Measurements from ENCODE around the gene CD164L2. TPM values are rescaled to one million over a fixed set of nuclear protein-coding genes. Genes with fewer than 3 reads are reported as not detected.

CD164L2 gene
- total RNA-seq, 4 donors from 2014 or later = not detected

- Histone ChIP-seq H3K9me3 (no peaks in the 10 kb centered on the region), H3K36me3 (no peaks in the 10 kb centered on the region), H3K27ac (no peak overlapping the region), H3K4me3 (no peak overlapping the region), H3K4me1 (peaks cover 3 to 72% (median 13%) of the 10 kb centered on the region in 3 donors), H3K27me3 (no peaks in the 10 kb centered on the region)
- 50 to 90% methylated on average over 2 of the region's 7 CpGs for WGBS, 2 donors (ENCODE audit: low coverage in 1 of 2)
- no peak for ATAC-seq
- no peak for TF ChIP-seq POLR2AphosphoS5 (IDR thresholded peaks at IDR 0.05)
- no peak for TF ChIP-seq POLR2A (IDR thresholded peaks at IDR 0.05)
- TF ChIP-seq CTCF (IDR thresholded peaks at IDR 0.05) = no peak
- TF ChIP-seq EP300 (IDR thresholded peaks at IDR 0.05) = no peak
Measured at GRCh38 chr1:27397749-27398148, 14.6 kb upstream of the CD164L2 start.

GRCh38 chr1:27397110-27397509, 14.0 kb upstream of the CD164L2 start:
- H3K4me3 ChIP-seq = no peak overlapping the region
- WGBS, 2 donors (ENCODE audit: low coverage in 1 of 2) = 42% methylated on average over 2 of the region's 3 CpGs; no CpG with 5 or more reads in 1 of the 2 donors
- peaks cover 0 to 72% (median 9%) of the 10 kb centered on the region in 3 donors for H3K4me1 ChIP-seq
- H3K9me3 ChIP-seq = no peaks in the 10 kb centered on the region
- TF ChIP-seq CTCF (IDR thresholded peaks at IDR 0.05) (no peak), POLR2A (IDR thresholded peaks at IDR 0.05) (no peak), POLR2AphosphoS5 (IDR thresholded peaks at IDR 0.05) (no peak), EP300 (IDR thresholded peaks at IDR 0.05) (no peak)
- H3K27me3 ChIP-seq = no peaks in the 10 kb centered on the region
- H3K27ac ChIP-seq = no peak overlapping the region
- no peaks in the 10 kb centered on the region for H3K36me3 ChIP-seq
- ATAC-seq = no peak

GRCh38 chr1:27395441-27396195, 12.5 kb upstream of the CD164L2 start:
- no peak overlapping the region for H3K27ac ChIP-seq
- ATAC-seq = peak; percentile 23
- peaks cover 0 to 71% (median 18%) of the 10 kb centered on the region in 3 donors for H3K4me1 ChIP-seq
- no peaks in the 10 kb centered on the region for H3K27me3 ChIP-seq
- H3K9me3 ChIP-seq = no peaks in the 10 kb centered on the region
- 17 to 38% methylated on average over 1 to 2 of the region's 10 CpGs for WGBS, 2 donors (ENCODE audit: low coverage in 1 of 2)
- no peak overlapping the region for H3K4me3 ChIP-seq
- no peaks in the 10 kb centered on the region for H3K36me3 ChIP-seq
- TF ChIP-seq CTCF (IDR thresholded peaks at IDR 0.05) = peak; percentile 96 to 98 (median 97)
- no peak for TF ChIP-seq EP300 (IDR thresholded peaks at IDR 0.05)

- H3K4me1 ChIP-seq = peaks cover 0 to 65% (median 15%) of the 10 kb centered on the region in 3 donors
- H3K36me3 ChIP-seq = no peaks in the 10 kb centered on the region
- no peaks in the 10 kb centered on the region for H3K27me3 ChIP-seq
- H3K4me3 ChIP-seq = no peak overlapping the region
- no peaks in the 10 kb centered on the region for H3K9me3 ChIP-seq
- WGBS, 2 donors (ENCODE audit: low coverage in 1 of 2) = 75% methylated on average over 1 of the region's 1 CpG; no CpG with 5 or more reads in 1 of the 2 donors
- no peak for TF ChIP-seq EP300 (IDR thresholded peaks at IDR 0.05)
- no peak for TF ChIP-seq POLR2AphosphoS5 (IDR thresholded peaks at IDR 0.05)
- no peak for TF ChIP-seq CTCF (IDR thresholded peaks at IDR 0.05)
- no peak for TF ChIP-seq POLR2A (IDR thresholded peaks at IDR 0.05)
- H3K27ac ChIP-seq = no peak overlapping the region
- no peak for ATAC-seq
Measured at GRCh38 chr1:27394925-27395324, 11.8 kb upstream of the CD164L2 start.

- Histone ChIP-seq H3K27ac (no peak overlapping the region), H3K4me3 (no peak overlapping the region), H3K9me3 (no peaks in the 10 kb centered on the region), H3K27me3 (no peaks in the 10 kb centered on the region), H3K4me1 (peaks cover 0 to 58% (median 15%) of the 10 kb centered on the region in 3 donors), H3K36me3 (no peaks in the 10 kb centered on the region)
- 92 to 98% methylated on average over 6 to 8 of the region's 9 CpGs for WGBS, 2 donors (ENCODE audit: low coverage in 1 of 2)
- ATAC-seq = no peak
- TF ChIP-seq POLR2A (IDR thresholded peaks at IDR 0.05) (no peak), EP300 (IDR thresholded peaks at IDR 0.05) (no peak), POLR2AphosphoS5 (IDR thresholded peaks at IDR 0.05) (no peak), CTCF (IDR thresholded peaks at IDR 0.05) (no peak)
Measured at GRCh38 chr1:27394282-27394658, 11.1 kb upstream of the CD164L2 start.

Measured in gastroesophageal sphincter (tissue), 4 donors.